Kidney epithelial cell (primary cell): Measurements from ENCODE around the gene CENPK. TPM values are rescaled to one million over a fixed set of nuclear protein-coding genes. Genes with fewer than 3 reads are reported as not detected.

Source experiments
- DNase-seq: peaks from one replicate; pipeline ENCODE4 v3.0.0-alpha.2; 2010; ENCODE audit warnings: low read depth
- H3K27me3 ChIP-seq: 2 replicates; pipeline ENCODE4 v1.6.0; 2011; ENCODE audit warnings: low read length; ENCODE audit not compliant: control insufficient read depth, insufficient read depth
- H3K36me3 ChIP-seq: 2 replicates; pipeline ENCODE4 v1.5.1; 2011; ENCODE audit warnings: low read length; ENCODE audit not compliant: control insufficient read depth, insufficient read depth
- H3K4me3 ChIP-seq: 2 replicates; pipeline ENCODE4 v1.5.1; 2011; ENCODE audit warnings: low read depth, mild to moderate bottlenecking, control low read depth, low read length
- total RNA-seq: library from RNA; depleted of rRNA; stranded (reverse); fragments of >200 nt; gene quantifications from 2 replicates; pipeline ENCODE4 v1.2.3, GENCODE V29; 2015
- TF ChIP-seq, protein P1 (sequence below): IDR thresholded peaks from 2 replicates; pipeline ENCODE4 v1.5.1; 2011; ENCODE audit warnings: mild to moderate bottlenecking, moderate library complexity, low read length, control low read depth, inconsistent platforms; ENCODE audit not compliant: insufficient read depth, poor library complexity, severe bottlenecking

Gene CENPK
- total RNA-seq, 1 donor from 2014 or later, result 18.4 TPM

DNA sequence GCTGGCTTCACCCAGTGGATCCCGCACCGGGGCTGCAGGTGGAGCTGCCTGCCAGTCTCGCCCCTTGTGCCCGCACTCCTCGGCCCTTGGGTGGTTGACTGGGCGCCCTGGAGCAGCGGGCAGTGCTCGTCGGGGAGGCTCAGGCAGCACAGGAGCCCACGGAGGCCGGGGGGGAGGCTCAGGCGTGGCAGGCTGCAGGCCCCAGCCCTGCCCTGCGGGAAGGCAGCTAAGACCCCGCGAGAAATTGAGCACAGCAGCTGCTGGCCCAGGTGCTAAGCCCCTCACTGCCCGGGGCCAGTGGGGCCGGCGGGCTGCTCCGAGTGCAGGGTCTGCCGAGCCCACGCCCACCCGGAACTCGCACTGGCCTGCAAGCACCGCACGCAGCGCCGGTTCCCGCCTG, 77.6 kb downstream of the CENPK start:
- H3K27me3 ChIP-seq, result no peaks in the 10 kb centered on the region
- no peaks in the 10 kb centered on the region for H3K36me3 ChIP-seq
- DNase-seq, result no peak
- no peak overlapping the region for H3K4me3 ChIP-seq
- TF ChIP-seq, protein P1, sequence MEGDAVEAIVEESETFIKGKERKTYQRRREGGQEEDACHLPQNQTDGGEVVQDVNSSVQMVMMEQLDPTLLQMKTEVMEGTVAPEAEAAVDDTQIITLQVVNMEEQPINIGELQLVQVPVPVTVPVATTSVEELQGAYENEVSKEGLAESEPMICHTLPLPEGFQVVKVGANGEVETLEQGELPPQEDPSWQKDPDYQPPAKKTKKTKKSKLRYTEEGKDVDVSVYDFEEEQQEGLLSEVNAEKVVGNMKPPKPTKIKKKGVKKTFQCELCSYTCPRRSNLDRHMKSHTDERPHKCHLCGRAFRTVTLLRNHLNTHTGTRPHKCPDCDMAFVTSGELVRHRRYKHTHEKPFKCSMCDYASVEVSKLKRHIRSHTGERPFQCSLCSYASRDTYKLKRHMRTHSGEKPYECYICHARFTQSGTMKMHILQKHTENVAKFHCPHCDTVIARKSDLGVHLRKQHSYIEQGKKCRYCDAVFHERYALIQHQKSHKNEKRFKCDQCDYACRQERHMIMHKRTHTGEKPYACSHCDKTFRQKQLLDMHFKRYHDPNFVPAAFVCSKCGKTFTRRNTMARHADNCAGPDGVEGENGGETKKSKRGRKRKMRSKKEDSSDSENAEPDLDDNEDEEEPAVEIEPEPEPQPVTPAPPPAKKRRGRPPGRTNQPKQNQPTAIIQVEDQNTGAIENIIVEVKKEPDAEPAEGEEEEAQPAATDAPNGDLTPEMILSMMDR, result no peak

DNA sequence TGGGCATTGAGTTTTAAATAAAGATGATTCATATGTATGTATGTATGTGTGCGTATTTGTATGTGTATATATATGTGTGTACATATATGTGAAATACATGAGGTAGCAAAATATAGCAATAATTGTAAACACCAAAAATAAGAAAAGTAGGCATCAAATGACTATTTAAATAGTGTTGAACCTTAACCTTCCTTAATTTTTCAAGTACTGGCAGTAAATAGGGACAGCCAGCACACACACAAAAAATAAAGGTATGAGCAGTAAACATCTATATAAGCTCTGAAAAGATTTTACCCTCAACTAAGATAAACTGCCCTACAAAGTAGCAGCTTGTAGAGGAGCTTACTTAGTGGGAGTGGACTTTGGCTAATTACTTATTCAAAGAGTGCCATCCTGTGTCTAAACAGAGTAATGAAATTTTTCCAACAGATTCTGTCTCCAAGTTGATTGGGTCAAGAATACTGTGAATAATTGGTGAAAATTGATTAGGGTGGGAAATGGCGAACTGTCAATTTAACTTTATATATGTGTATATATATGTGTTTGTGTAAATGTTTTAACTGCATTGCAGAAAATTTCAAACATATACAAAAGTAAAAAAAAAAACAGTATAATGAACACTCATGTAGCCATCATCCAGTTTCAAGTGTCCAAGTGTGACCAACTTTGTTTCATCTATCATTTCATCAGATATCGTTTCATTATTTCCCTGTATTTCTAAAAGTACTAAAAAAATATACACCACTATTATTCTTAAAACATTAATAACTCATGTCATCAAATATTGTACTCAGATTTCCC, 79.2 kb downstream of the CENPK start:
- TF ChIP-seq, protein P1, result peak; percentile 45

DNA sequence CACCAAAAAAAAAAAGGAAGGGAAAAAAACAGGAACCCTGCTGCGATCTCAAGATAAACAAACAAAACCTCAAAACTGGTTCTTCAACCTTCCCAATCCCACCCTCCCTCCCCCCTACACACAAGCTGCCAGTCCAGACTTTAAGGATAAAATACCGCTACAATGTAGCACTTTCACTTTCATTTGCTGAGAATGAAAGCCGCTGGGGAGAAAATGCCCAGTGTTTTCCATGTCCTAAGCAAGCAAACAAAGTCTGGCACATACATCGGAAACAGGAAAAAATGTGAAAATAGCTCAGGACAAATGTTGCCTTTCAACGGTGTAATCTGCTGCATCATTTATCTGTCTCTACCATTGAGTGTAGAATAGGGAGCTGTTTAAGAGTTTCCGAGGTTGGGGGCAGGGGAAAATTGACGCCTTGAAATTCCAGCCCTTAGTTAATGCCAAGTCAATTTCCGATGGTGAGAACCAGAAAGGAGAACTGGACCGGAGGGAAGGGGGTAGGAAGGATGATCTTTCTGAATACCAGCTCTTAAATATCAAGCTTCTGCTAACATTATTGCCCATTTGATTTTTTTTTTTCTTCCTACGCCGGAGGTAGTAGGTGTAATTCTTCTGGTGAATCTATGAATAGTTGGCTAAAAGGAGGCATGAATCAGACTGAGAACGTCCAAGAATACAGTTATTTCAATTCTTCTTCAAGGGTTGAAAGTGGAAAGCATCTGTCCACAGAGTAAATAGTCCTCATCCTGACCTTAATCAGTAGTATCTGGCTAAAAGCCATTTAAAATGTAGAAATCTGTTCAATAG, 80.0 kb downstream of the CENPK start:
- TF ChIP-seq, protein P1, result no peak
- no peak for DNase-seq
- H3K4me3 ChIP-seq, result peak overlapping the region; percentile 38
- no peaks in the 10 kb centered on the region for H3K27me3 ChIP-seq
- H3K36me3 ChIP-seq, result no peaks in the 10 kb centered on the region

More for the DNA sequence above, 79.2 kb downstream of the CENPK start:
- Histone ChIP-seq H3K36me3 (no peaks in the 10 kb centered on the region), H3K4me3 (no peak overlapping the region), H3K27me3 (no peaks in the 10 kb centered on the region)
- DNase-seq, result no peak

DNA sequence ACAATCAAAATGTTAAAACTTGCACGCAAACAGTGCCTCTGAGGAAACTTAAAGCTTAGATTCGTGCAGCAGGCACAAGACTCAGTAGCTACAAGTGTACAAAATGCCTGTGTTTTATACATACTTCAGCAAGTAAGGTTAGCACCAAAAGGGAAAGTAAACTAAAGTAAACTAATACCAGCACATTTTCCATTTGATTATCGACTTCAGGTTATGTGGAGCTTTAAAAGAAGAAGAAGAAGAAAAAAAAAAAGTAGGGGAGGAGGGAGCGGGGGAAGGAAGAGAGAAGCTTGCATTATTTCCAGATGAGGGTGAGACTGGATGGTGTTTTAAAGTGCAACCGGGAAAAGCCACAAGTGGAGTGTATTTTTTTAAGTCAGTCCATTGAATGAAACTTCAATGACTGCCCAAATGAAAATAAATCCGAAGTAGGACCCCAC, 80.7 kb downstream of the CENPK start:
- Histone ChIP-seq H3K27me3 (no peaks in the 10 kb centered on the region), H3K4me3 (peak overlapping the region; percentile 38), H3K36me3 (no peaks in the 10 kb centered on the region)
- TF ChIP-seq, protein P1, result no peak
- no peak for DNase-seq

DNA sequence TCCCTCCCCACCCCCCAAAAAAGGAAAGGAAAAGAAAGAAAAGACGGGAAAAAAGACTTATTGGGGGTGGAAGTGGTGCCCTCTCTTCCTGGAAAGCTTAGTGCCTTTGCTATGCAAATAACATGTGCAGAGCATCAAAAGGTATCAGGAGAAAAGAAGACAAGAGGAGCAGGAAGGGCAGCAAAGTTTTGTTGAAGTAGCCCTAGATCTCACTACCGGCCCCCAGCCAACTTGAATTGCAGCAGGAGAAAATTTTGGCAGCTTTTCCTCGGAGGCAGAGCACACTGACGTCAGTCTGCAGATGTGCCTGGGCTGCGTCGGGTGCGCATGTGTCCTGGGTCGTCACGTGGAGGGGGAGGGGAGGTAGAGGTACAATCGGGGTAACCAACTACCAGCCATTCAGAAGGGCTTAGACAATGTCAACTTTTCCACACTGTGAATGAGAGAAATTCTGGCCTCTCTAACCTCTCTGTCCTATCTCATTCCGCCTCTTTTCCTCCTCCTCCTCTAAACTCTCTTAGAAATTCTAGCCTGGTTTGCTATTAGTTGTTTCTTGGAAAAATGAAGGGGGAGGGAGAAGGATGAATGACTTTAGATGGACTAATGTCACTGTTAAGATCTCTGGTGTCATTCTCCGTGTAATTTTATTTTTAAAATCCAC, 81.2 kb downstream of the CENPK start, which contains the start of gene ADAMTS6:
TSS of gene ADAMTS6 (minus strand) at position 286 of the 661 bp plus-strand sequence. CDS start 8,247 bp downstream, outside the sequence.
- no peaks in the 10 kb centered on the region for H3K36me3 ChIP-seq
- peak within 1 kb of the TSS; percentile 38 for H3K4me3 ChIP-seq
- no peaks in the 10 kb centered on the region for H3K27me3 ChIP-seq
- no peak for DNase-seq
- TF ChIP-seq, protein P1, result no peak
